A673 (cell line): Measurements from ENCODE around the gene PRTN3. TPM values are rescaled to one million over a fixed set of nuclear protein-coding genes. Genes with fewer than 3 reads are reported as not detected.
"Not testable (repeated sequence)": the region's sequence is repeated elsewhere in the genome, so short reads cannot be mapped to it uniquely, and the experiment has no call there.

ENCODE experiments used
- BruUV-seq: library from RNA; stranded (reverse); fragments of 400-500 nt; replicated peaks from 2 replicates; lab custom pipeline; 2021; lab: Mats Ljungman, UMichigan
- CTCF ChIA-PET: fragments of 300-600 bp; sonication (Branson Sonifier 250); formaldehyde crosslinking; loops from one replicate; lab custom pipeline; 2022; ENCODE audit warnings: antibody characterized with exemption; lab: Charles Lee
- POLR2A ChIA-PET: fragments of 300-600 bp; sonication (Branson Sonifier 250); formaldehyde crosslinking; loops from one replicate; lab custom pipeline; 2022; ENCODE audit warnings: antibody characterized with exemption; ENCODE audit not compliant: low non-redundant PET; lab: Charles Lee
- DNase-seq: peaks from one replicate; pipeline ENCODE4 v3.0.0-alpha.2; 2015; ENCODE audit warnings: low spot score
- H3K27ac ChIP-seq: fragments of 200-600 bp; sonication (generic); 2 replicates; pipeline ENCODE4 v1.5.1; 2016; ENCODE audit warnings: mixed run types, low read depth, mild to moderate bottlenecking, mixed read lengths, antibody characterized with exemption, low read length; ENCODE audit not compliant: poor library complexity, severe bottlenecking
- H3K27me3 ChIP-seq: fragments of 200-600 bp; sonication (generic); replicated peaks from 2 replicates; pipeline ENCODE4 v1.6.1; 2017; ENCODE audit warnings: mixed run types, low read depth, mild to moderate bottlenecking, mixed read lengths, antibody characterized with exemption, low read length; ENCODE audit not compliant: insufficient read depth, poor library complexity
- H3K36me3 ChIP-seq: fragments of 200-600 bp; sonication (generic); 2 replicates; pipeline ENCODE4 v1.6.1; 2016; ENCODE audit warnings: mixed run types, mild to moderate bottlenecking, mixed read lengths, antibody characterized with exemption, low read length; ENCODE audit not compliant: insufficient read depth, poor library complexity, severe bottlenecking
- H3K4me1 ChIP-seq: fragments of 200-600 bp; sonication (generic); 2 replicates; pipeline ENCODE4 v1.6.1; 2017; ENCODE audit warnings: mixed run types, mild to moderate bottlenecking, mixed read lengths, antibody characterized with exemption, low read length; ENCODE audit not compliant: insufficient read depth, poor library complexity, severe bottlenecking
- H3K4me3 ChIP-seq: fragments of 200-600 bp; sonication (generic); 2 replicates; pipeline ENCODE4 v1.5.1; 2016; ENCODE audit warnings: low read depth, mixed run types, mild to moderate bottlenecking, mixed read lengths, low read length; ENCODE audit not compliant: poor library complexity, severe bottlenecking
- H3K9me3 ChIP-seq: fragments of 200-600 bp; sonication (generic); 2 replicates; pipeline ENCODE4 v1.6.1; 2016; ENCODE audit warnings: mixed run types, low read depth, mild to moderate bottlenecking, mixed read lengths, antibody characterized with exemption, low read length; ENCODE audit not compliant: poor library complexity, severe bottlenecking
- CTCF ChIP-seq: fragments of 300-800, 200-600 bp; sonication (generic); conservative IDR thresholded peaks from 2 replicates; pipeline ENCODE4 v1.5.1; 2017; ENCODE audit warnings: low read depth, mild to moderate bottlenecking, antibody characterized with exemption, low read length, moderate library complexity, mixed read lengths
- EZH2 ChIP-seq: fragments of 200-600 bp; sonication (generic); IDR thresholded peaks from 2 replicates; pipeline ENCODE4 v1.6.1; 2017; ENCODE audit warnings: borderline replicate concordance, low read depth, mild to moderate bottlenecking, mixed read lengths, antibody characterized with exemption, low read length; ENCODE audit not compliant: poor library complexity, severe bottlenecking
- intact Hi-C: fragments of 100-400 bp; cut with micrococcal nuclease; formaldehyde crosslinking; loops from one replicate; pipeline ENCODE4 v1.10.0; 2022; ENCODE audit not compliant: unreplicated experiment
- total RNA-seq: library from RNA; stranded (reverse); gene quantifications from 2 replicates; pipeline ENCODE4 v1.2.3, GENCODE V29; 2021

Gene PRTN3
- total RNA-seq, 1 experiment from 2014 or later = not detected

GRCh38 chr19:815775-816499, 24.9 kb upstream of the PRTN3 start:
- ChIA-PET CTCF (no interaction called here), POLR2A (no interaction called here)
- H3K36me3 ChIP-seq = peaks cover 26% of the 10 kb centered on the region
- peaks cover 9% of the 10 kb centered on the region for H3K4me1 ChIP-seq
- no peak overlapping the region for H3K27ac ChIP-seq
- H3K27me3 ChIP-seq = no peaks in the 10 kb centered on the region
- no TSS peak for BruUV-seq
- H3K9me3 ChIP-seq = no peaks in the 10 kb centered on the region
- TF ChIP-seq EZH2 = no peak
- no peak for TF ChIP-seq CTCF
- intact Hi-C loops = no loop called here
- no peak overlapping the region for H3K4me3 ChIP-seq
- no peak for DNase-seq

- no peaks in the 10 kb centered on the region for H3K9me3 ChIP-seq
- CTCF ChIA-PET = no interaction called here
Measured at GRCh38 chr19:816500-816857, 24.3 kb upstream of the PRTN3 start.

GRCh38 chr19:820212-820611, 20.6 kb upstream of the PRTN3 start:
- H3K4me3 ChIP-seq, POLR2A ChIA-PET, CTCF ChIA-PET, DNase-seq, H3K9me3 ChIP-seq, H3K36me3 ChIP-seq, H3K27ac ChIP-seq, intact Hi-C loops, H3K4me1 ChIP-seq, BruUV-seq, H3K27me3 ChIP-seq: not testable (repeated sequence)

More at GRCh38 chr19:816500-816857, 24.3 kb upstream of the PRTN3 start:
- H3K27ac ChIP-seq = no peak overlapping the region
- TF ChIP-seq EZH2 = no peak
- TF ChIP-seq CTCF = no peak
- POLR2A ChIA-PET = no interaction called here
- no TSS peak for BruUV-seq
- DNase-seq = no peak
- no peaks in the 10 kb centered on the region for H3K27me3 ChIP-seq
- intact Hi-C loops = no loop called here
- H3K4me3 ChIP-seq = no peak overlapping the region
- H3K36me3 ChIP-seq = peaks cover 21% of the 10 kb centered on the region
- peaks cover 4% of the 10 kb centered on the region for H3K4me1 ChIP-seq

GRCh38 chr19:821231-821824, 19.5 kb upstream of the PRTN3 start:
- Histone ChIP-seq H3K36me3 (no peaks in the 10 kb centered on the region), H3K4me1 (no peaks in the 10 kb centered on the region), H3K4me3 (peak overlapping the region; percentile 69), H3K9me3 (no peaks in the 10 kb centered on the region), H3K27ac (peak overlapping the region; percentile 47), H3K27me3 (no peaks in the 10 kb centered on the region)
- intact Hi-C loops = no loop called here
- POLR2A ChIA-PET = no interaction called here
- no peak for DNase-seq
- TF ChIP-seq EZH2 = no peak
- TF ChIP-seq CTCF = no peak
- CTCF ChIA-PET = no interaction called here
- BruUV-seq = no TSS peak
